Suprapubic skin (tissue), 4 donors: Measurements from ENCODE around the gene ALPI. TPM values are rescaled to one million over a fixed set of nuclear protein-coding genes. Genes with fewer than 3 reads are reported as not detected.
A peak's percentile ranks its signal among the peaks of the same experiment; 100 is the strongest.

ENCODE experiments used
- DNase-seq, 2 donors: peaks; one replicate each; pipeline ENCODE4 v3.0.0-alpha.2; 2019; ENCODE audit warnings: low spot score in 2 of 2
- H3K27ac ChIP-seq: fragments of 200-600 bp; sonication (generic); one replicate; pipeline ENCODE4 v1.5.1; 2019
- H3K27me3 ChIP-seq: fragments of 200-600 bp; sonication (generic); one replicate; pipeline ENCODE4 v1.5.1; 2019
- H3K36me3 ChIP-seq: fragments of 200-600 bp; sonication (generic); one replicate; pipeline ENCODE4 v1.5.1; 2019
- H3K4me1 ChIP-seq: fragments of 200-600 bp; sonication (generic); one replicate; pipeline ENCODE4 v1.5.1; 2019
- H3K4me3 ChIP-seq: fragments of 200-600 bp; sonication (generic); one replicate; pipeline ENCODE4 v1.5.1; 2019; ENCODE audit warnings: mild to moderate bottlenecking
- H3K9me3 ChIP-seq: fragments of 200-600 bp; sonication (generic); one replicate; pipeline ENCODE4 v1.5.1; 2019
- EP300 ChIP-seq: sonication (generic); formaldehyde crosslinking; IDR thresholded peaks from one replicate; pipeline ENCODE4 v1.6.1; 2017; ENCODE audit warnings: antibody characterized with exemption
- POLR2A ChIP-seq, 2 donors: fragments of 450-650 bp; IDR thresholded peaks; one replicate each; pipeline ENCODE4 v1.6.1; 2017; ENCODE audit warnings: antibody characterized with exemption in 2 of 2, mild to moderate bottlenecking in 2 of 2, moderate library complexity in 2 of 2
- POLR2AphosphoS5 ChIP-seq, 3 donors: sonication (generic); formaldehyde crosslinking; IDR thresholded peaks; one replicate each; pipeline ENCODE4 v1.6.1; 2017; ENCODE audit warnings: antibody characterized with exemption in 3 of 3
- WGBS: methylation state at CpG from one replicate; pipeline ENCODE4 v1.1.5; 2018; 5-methylcytosine and 5-hydroxymethylcytosine counted together
- total RNA-seq, 4 donors: library from RNA; depleted of rRNA; stranded (reverse); fragments of >200 nt; gene quantifications; one replicate each; pipeline ENCODE4 v1.1.0, GENCODE V29; 2016
- TF ChIP-seq, protein P1 (sequence below), 2 donors: fragments of 200-600 bp in 1 of 2; fragments of 450-650 bp in 1 of 2; sonication (generic) in 1 of 2; IDR thresholded peaks; one replicate each; pipeline ENCODE4 v1.5.1; 2016 to 2019; ENCODE audit warnings: antibody characterized with exemption in 2 of 2, mild to moderate bottlenecking in 1 of 2, moderate library complexity in 1 of 2

Gene ALPI
- total RNA-seq, 4 donors from 2014 or later = not detected

GRCh38 chr2:232476045-232476444 lies 20.1 kb downstream of the ALPI start:
- Histone ChIP-seq H3K36me3 (no peaks in the 10 kb centered on the region), H3K27ac (no peak overlapping the region), H3K27me3 (peaks cover 47% of the 10 kb centered on the region), H3K4me3 (no peak overlapping the region), H3K9me3 (no peaks in the 10 kb centered on the region), H3K4me1 (no peaks in the 10 kb centered on the region)
- no peak for TF ChIP-seq POLR2A (IDR thresholded peaks at IDR 0.05)
- TF ChIP-seq, protein P1, sequence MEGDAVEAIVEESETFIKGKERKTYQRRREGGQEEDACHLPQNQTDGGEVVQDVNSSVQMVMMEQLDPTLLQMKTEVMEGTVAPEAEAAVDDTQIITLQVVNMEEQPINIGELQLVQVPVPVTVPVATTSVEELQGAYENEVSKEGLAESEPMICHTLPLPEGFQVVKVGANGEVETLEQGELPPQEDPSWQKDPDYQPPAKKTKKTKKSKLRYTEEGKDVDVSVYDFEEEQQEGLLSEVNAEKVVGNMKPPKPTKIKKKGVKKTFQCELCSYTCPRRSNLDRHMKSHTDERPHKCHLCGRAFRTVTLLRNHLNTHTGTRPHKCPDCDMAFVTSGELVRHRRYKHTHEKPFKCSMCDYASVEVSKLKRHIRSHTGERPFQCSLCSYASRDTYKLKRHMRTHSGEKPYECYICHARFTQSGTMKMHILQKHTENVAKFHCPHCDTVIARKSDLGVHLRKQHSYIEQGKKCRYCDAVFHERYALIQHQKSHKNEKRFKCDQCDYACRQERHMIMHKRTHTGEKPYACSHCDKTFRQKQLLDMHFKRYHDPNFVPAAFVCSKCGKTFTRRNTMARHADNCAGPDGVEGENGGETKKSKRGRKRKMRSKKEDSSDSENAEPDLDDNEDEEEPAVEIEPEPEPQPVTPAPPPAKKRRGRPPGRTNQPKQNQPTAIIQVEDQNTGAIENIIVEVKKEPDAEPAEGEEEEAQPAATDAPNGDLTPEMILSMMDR (IDR thresholded peaks at IDR 0.05) = no peak
- peak in 1 of 2 donors; percentile 38 for DNase-seq
- 58% methylated on average over 2 of the region's 2 CpGs for WGBS

DNA sequence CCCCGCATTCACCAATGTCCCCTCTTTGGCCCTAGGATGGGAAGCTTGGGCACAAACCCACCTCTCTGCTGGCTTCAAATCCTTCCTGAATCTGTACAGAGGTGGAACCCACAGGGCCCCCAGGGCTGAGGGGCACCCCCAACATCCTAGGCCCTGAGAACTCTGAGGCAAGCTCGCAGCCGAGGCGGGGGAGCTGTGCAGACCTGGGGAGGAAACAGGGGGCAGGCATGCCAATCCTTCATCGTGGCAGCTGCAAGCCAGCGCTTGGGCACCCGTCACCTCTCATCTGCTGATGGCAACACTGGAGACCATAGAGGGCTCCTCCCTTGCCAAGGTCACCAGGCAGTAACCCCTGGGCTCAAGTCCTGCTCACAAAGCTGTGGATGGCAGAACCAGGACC lies 20.8 kb downstream of the ALPI start:
- Histone ChIP-seq H3K36me3 (no peaks in the 10 kb centered on the region), H3K27me3 (peaks cover 50% of the 10 kb centered on the region), H3K9me3 (no peaks in the 10 kb centered on the region), H3K4me1 (no peaks in the 10 kb centered on the region), H3K27ac (no peak overlapping the region), H3K4me3 (no peak overlapping the region)
- WGBS = 83% methylated on average over 1 of the region's 7 CpGs
- DNase-seq = peak in 1 of 2 donors; percentile 55
- TF ChIP-seq POLR2AphosphoS5 (IDR thresholded peaks at IDR 0.05) (no peak), POLR2A (IDR thresholded peaks at IDR 0.05) (no peak), EP300 (no peak)
- TF ChIP-seq, protein P1 (IDR thresholded peaks at IDR 0.05) = no peak

DNA sequence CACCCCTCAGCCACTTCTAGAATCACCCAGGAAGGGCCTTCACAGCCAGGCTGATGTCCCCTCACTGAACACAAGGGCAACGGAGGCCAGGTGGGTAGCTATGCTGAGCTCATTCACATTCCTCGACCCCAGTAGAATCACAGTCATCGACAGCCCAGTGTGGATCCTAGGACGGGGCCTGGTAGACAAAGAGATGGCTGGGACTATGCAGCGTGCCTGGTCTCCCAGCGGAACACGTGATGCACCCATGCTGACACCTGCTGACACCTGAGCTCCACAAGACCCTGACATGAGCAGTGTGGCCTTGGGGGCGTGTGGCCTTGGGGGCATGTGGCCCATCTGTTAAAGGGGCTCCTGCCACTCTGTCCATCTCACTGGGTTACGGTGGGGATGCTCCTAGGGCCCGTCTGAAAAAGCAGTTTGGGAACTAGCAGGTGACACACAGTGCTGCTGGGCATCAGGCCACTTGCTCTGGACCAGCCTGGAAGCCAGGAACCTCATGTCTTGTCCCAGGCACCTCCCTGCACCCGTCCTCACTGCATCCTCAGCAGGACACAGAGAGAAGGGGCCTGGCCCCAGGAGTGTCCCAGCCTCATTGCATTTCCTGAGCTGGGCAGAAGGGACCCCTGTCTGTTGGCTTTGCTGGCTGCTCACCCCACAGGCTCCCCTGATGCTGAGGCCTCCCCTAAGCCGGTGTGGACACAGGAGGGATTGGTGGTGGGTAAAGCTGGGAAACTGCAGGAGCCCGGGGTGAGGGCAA lies 22.0 kb downstream of the ALPI start:
- peaks cover 61% of the 10 kb centered on the region for H3K27me3 ChIP-seq
- WGBS = 94% methylated on average over 5 of the region's 13 CpGs
- no peaks in the 10 kb centered on the region for H3K36me3 ChIP-seq
- H3K4me1 ChIP-seq = no peaks in the 10 kb centered on the region
- TF ChIP-seq EP300 = no peak
- TF ChIP-seq, protein P1 (IDR thresholded peaks at IDR 0.05) = no peak
- TF ChIP-seq POLR2AphosphoS5 (IDR thresholded peaks at IDR 0.05) = no peak
- TF ChIP-seq POLR2A (IDR thresholded peaks at IDR 0.05) = no peak
- H3K27ac ChIP-seq = no peak overlapping the region
- no peaks in the 10 kb centered on the region for H3K9me3 ChIP-seq
- H3K4me3 ChIP-seq = no peak overlapping the region
- peak; percentile 32 to 64 for DNase-seq

DNA sequence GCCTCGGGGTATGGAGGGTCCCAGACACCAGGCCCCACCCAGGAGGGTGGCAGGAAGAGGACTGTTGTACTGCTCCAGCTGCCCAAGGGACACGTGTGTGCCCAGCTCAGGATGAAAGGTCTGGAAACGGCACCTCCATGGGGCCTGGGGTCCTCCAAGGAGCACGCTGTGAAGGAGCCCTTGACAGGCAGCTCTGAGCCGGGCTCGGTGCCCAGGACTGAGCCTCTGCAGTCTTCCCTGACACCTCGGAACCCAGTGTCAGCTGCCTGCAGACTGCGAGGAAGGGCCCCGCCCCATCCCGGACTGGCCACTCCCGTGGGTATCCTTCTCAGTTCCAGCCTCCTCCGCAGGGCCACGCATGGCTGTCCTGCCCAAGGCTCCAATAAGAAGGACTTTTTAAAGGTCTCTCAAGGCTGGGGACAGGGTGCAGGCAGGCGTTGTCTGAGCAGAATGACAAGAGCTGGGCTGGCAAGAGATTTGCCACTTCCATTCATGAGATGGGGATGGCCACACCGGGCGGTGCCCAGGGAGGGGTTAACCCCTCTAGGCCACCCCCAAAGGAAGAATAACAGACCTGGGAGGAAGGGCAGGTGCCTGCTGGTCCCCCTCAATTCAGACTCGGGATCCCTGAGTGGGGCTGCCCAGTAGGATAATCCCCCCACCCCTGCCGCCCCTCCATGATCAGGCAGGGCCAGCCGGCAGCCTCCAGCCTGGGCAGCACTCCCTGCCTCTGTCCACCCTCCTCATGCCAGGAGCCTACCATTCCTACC lies 22.8 kb downstream of the ALPI start:
- no peaks in the 10 kb centered on the region for H3K4me1 ChIP-seq
- H3K27ac ChIP-seq = no peak overlapping the region
- H3K4me3 ChIP-seq = no peak overlapping the region
- DNase-seq = peak in 1 of 2 donors; percentile 51
- no peak for TF ChIP-seq EP300
- TF ChIP-seq, protein P1 (IDR thresholded peaks at IDR 0.05) = no peak
- no peak for TF ChIP-seq POLR2AphosphoS5 (IDR thresholded peaks at IDR 0.05)
- no peak for TF ChIP-seq POLR2A (IDR thresholded peaks at IDR 0.05)
- H3K27me3 ChIP-seq = peaks cover 61% of the 10 kb centered on the region
- H3K36me3 ChIP-seq = no peaks in the 10 kb centered on the region
- 58% methylated on average over 5 of the region's 19 CpGs for WGBS
- H3K9me3 ChIP-seq = no peaks in the 10 kb centered on the region
